HEK293T (cell line): ENCODE data around the gene CDPF1.
"Not testable (repeated sequence)": the region's sequence is repeated elsewhere in the genome, so short reads cannot be mapped to it uniquely, and the experiment has no call there.

Experiments used
- CTCF ChIA-PET: fragments of 350-600 bp; formaldehyde crosslinking; extraction: SDS; loops from one replicate; lab custom pipeline; 2021; ENCODE audit warnings: antibody characterized with exemption, inconsistent platforms; lab: Yijun Ruan, JAX
- POLR2A ChIA-PET: fragments of 350-600 bp; formaldehyde crosslinking; extraction: SDS; loops from one replicate; lab custom pipeline; 2020; ENCODE audit warnings: antibody characterized with exemption, inconsistent platforms; lab: Yijun Ruan, JAX
- DNase-seq: peaks from one replicate; pipeline ENCODE4 v3.0.0; 2012; ENCODE audit warnings: mixed read lengths; ENCODE audit errors: extremely low spot score
- ARNT ChIP-seq: fragments of 450-650 bp; IDR thresholded peaks from 2 replicates; pipeline ENCODE4 v1.6.1; 2017; ENCODE audit warnings: mild to moderate bottlenecking
- BHLHE40 ChIP-seq: fragments of 450-650 bp; IDR thresholded peaks from 2 replicates; pipeline ENCODE4 v1.6.1; 2016; ENCODE audit warnings: mild to moderate bottlenecking, moderate library complexity, borderline replicate concordance
- CTBP1 ChIP-seq: fragments of 450-650 bp; IDR thresholded peaks from 2 replicates; pipeline ENCODE4 v1.6.1; 2016; ENCODE audit warnings: borderline replicate concordance
- ELF4 ChIP-seq: fragments of 450-650 bp; IDR thresholded peaks from 2 replicates; pipeline ENCODE4 v1.6.1; 2017; ENCODE audit warnings: antibody characterized with exemption
- FOXA1 ChIP-seq: fragments of 450-650 bp; IDR thresholded peaks from 2 replicates; pipeline ENCODE4 v1.6.1; 2016; ENCODE audit warnings: mild to moderate bottlenecking
- FOXK2 ChIP-seq: fragments of 450-650 bp; IDR thresholded peaks from 2 replicates; pipeline ENCODE4 v1.6.1; 2016; ENCODE audit warnings: mild to moderate bottlenecking
- FOXM1 ChIP-seq: fragments of 450-650 bp; IDR thresholded peaks from 2 replicates; pipeline ENCODE4 v1.6.1; 2017; ENCODE audit warnings: mild to moderate bottlenecking, borderline replicate concordance
- HDGF ChIP-seq: fragments of 450-650 bp; IDR thresholded peaks from 2 replicates; pipeline ENCODE4 v1.6.1; 2017; ENCODE audit warnings: antibody characterized with exemption, borderline replicate concordance
- L3MBTL2 ChIP-seq: fragments of 450-650 bp; conservative IDR thresholded peaks from 2 replicates; pipeline ENCODE4 v1.6.1; 2016; ENCODE audit warnings: mild to moderate bottlenecking
- LEF1 ChIP-seq: fragments of 450-650 bp; IDR thresholded peaks from 2 replicates; pipeline ENCODE4 v1.6.1; 2017; ENCODE audit warnings: mild to moderate bottlenecking, borderline replicate concordance
- NFRKB ChIP-seq: fragments of 450-650 bp; IDR thresholded peaks from 2 replicates; pipeline ENCODE4 v1.6.1; 2016; ENCODE audit warnings: mild to moderate bottlenecking, moderate library complexity
- SP1 ChIP-seq: fragments of 450-650 bp; IDR thresholded peaks from 2 replicates; pipeline ENCODE4 v1.6.1; 2017
- SUZ12 ChIP-seq: fragments of 450-650 bp; IDR thresholded peaks from 2 replicates; pipeline ENCODE4 v1.6.1; 2016; ENCODE audit warnings: mild to moderate bottlenecking
- TARDBP ChIP-seq: fragments of 450-650 bp; IDR thresholded peaks from 2 replicates; pipeline ENCODE4 v1.6.1; 2016
- ZNF384 ChIP-seq: fragments of 450-650 bp; IDR thresholded peaks from 2 replicates; pipeline ENCODE4 v1.6.1; 2016
- TF ChIP-seq, protein P1 (sequence below): fragments of 450-650 bp; IDR thresholded peaks from 2 replicates; pipeline ENCODE4 v1.6.1; 2016

Gene CDPF1

DNA sequence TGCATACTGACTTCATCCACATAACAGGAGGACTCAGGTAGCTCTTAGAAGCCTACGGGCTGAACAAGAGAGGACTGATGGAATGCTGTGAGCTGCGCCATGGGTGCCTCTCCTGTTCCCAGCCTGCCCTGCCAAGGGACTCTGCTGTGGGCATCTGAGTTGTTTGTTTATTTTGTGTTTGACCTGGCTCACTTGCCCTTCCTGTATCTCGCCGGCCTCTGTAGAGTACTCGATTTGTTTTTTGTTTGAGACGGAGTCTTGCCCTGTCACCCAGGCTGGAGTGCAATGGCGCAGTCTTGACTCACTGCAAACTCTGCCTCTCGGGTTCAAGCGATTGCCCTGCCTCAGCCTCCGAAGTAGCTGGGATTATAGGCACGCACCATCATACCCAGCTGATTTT lies 19.5 kb upstream of the CDPF1 start:
- ChIA-PET POLR2A (interaction anchor here (1.1 to 1.9 kb wide), 3 partner anchors 9 to 19 kb away, joined by 4 to 7 read pairs (median 5); partner anchors contain the start of gene CDPF1), CTCF (no interaction called here)
- DNase-seq = no peak
- no peak for TF ChIP-seq L3MBTL2
- no peak for TF ChIP-seq HDGF
- TF ChIP-seq FOXK2 = no peak
- TF ChIP-seq ARNT = no peak
- no peak for TF ChIP-seq TARDBP
- no peak for TF ChIP-seq LEF1
- TF ChIP-seq ZNF384 = no peak
- TF ChIP-seq FOXM1 = no peak

DNA sequence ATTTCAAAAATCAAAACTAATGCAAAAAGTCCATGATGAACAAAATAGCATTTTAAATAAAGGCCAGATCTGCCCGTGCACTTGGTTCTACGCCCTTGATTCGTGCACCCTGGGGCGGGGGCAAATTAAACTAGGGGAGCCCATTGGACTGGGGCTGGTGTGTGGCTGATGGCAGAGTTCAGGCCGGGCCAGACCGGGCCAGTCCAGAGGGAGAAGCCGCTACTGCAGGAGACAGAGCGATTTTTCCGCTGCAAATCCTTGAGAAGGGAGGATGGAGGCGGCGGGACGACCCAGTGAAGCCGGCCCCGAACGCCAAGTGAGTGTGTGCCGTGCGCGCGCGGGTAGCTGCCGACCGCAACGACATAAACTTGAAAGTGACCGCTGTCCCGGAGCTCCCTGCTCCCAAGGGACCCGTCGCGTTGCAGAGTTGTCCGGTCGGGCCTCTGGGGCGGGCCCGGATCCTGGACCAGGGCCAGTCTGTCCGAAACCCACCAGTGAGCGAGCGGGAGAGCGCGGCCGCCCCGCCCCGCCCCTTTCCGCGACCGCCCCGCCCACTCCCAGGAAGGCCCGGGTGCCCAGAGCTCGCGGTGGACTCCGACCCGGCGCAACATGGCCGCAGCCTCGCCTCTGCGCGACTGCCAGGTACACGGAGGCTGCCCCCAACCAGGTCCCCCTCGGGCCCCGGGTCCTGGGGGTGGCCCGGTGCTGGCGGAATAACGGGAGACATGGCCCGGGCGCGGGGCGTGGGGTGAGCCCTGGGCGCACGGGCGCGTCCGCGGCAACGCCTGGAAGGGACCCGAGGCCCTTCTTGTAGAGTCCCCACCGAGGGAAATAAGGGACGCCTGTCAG lies 17.6 kb upstream of the CDPF1 start, which contains the start of gene TTC38:
TTC38 (plus strand) TSS at position 578 of the 849 bp plus-strand sequence; CDS start at position 610, 32 bp downstream.
- no peak for TF ChIP-seq FOXK2
- no peak for TF ChIP-seq CTBP1
- TF ChIP-seq L3MBTL2 = no peak; the same call in 1 of the 2 replicates
- TF ChIP-seq NFRKB = no peak
- no peak for TF ChIP-seq ARNT
- no peak for TF ChIP-seq ELF4
- no peak for TF ChIP-seq HDGF
- TF ChIP-seq, protein P1, sequence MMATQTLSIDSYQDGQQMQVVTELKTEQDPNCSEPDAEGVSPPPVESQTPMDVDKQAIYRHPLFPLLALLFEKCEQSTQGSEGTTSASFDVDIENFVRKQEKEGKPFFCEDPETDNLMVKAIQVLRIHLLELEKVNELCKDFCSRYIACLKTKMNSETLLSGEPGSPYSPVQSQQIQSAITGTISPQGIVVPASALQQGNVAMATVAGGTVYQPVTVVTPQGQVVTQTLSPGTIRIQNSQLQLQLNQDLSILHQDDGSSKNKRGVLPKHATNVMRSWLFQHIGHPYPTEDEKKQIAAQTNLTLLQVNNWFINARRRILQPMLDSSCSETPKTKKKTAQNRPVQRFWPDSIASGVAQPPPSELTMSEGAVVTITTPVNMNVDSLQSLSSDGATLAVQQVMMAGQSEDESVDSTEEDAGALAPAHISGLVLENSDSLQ = no peak
- no peak for TF ChIP-seq FOXA1
- no peak for TF ChIP-seq SP1
- TF ChIP-seq FOXM1 = no peak
- no peak for TF ChIP-seq BHLHE40
- TF ChIP-seq LEF1 = no peak
- TF ChIP-seq TARDBP = no peak
- TF ChIP-seq SUZ12 = no peak
- no peak for TF ChIP-seq ZNF384
- DNase-seq = peak; percentile 95
- CTCF ChIA-PET = interaction anchor here (0.6 kb wide), 1 partner anchor 541 kb away, joined by 3 read pairs; no protein-coding TSS in a partner anchor
- POLR2A ChIA-PET = interaction anchor here (0.7 to 2.2 kb wide), 12 partner anchors 11 to 124 kb away, joined by 3 to 28 read pairs (median 4); partner anchors contain the start of genes CDPF1 and GTSE1

DNA sequence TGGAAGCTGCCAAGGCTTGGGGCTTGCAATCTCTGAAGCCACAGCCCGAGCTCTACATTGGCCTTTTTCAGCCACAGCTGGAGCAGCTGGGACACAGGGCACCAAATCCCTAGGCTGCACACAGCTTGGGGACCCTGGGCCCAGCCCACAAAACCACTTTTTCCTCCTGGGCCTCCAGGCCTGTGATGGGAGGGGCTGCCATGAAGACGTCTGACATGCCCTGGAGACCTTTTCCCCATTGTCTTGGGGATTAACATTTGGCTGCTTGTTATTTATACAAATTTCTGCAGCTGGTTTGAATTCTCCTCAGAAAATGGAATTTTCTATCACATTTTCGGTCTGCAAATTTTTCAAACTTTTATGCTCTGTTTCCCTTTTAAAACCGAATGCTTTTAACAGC lies 15.5 kb upstream of the CDPF1 start:
- CTCF ChIA-PET, DNase-seq, POLR2A ChIA-PET: not testable (repeated sequence)

DNA sequence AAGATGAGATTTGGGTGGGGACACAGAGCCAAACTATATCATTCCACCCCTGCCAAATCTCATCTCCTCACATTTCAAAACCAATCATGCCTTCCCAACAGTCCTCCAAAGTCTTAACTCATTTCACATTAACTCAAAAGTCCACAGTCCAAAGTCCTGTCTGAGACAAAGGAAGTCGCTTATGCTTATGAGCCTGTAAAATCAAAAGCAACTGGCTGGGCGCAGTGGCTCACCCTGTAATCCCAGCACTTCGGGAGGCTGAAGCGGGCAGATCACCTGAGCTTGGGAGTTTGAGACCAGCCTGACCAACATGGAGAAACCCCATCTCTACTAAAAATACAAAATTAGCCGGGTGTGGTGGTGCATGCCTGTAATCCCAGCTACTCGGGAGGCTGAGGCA lies 14.4 kb upstream of the CDPF1 start:
- POLR2A ChIA-PET, CTCF ChIA-PET, DNase-seq: not testable (repeated sequence)

DNA sequence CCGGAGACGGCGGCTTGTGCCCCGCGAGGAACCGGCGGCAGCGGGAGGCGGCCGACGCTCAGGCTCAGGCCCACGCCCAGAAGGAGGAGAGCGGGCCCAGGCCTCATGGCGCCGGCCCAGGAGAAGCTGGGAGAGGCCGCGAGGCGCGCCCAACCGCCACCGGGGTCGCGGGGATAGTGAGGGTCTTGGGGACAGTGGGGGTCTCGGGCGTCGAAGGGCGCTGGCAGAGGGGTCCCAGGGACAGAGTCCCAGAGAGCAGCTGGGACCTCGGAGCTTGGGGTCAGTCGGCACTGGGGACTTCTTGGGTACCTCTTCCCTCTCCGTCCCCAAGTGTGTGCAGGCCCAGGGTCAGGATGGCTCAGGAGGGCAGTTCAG lies 13.1 kb upstream of the CDPF1 start, which contains the start of gene PKDREJ:
PKDREJ (minus strand) TSS at position 128 of the 375 bp plus-strand sequence; CDS start at position 107, 21 bp downstream.
- ChIA-PET CTCF (no interaction called here), POLR2A (no interaction called here)
- DNase-seq = no peak
- no peak for TF ChIP-seq ZNF384
- TF ChIP-seq SUZ12 = no peak
- TF ChIP-seq SP1 = no peak
- TF ChIP-seq CTBP1 = no peak
- TF ChIP-seq FOXA1 = no peak
- no peak for TF ChIP-seq FOXM1
- TF ChIP-seq BHLHE40 = no peak
- no peak for TF ChIP-seq FOXK2
- TF ChIP-seq NFRKB = no peak
- TF ChIP-seq HDGF = no peak
- TF ChIP-seq TARDBP = no peak
- no peak for TF ChIP-seq LEF1
- no peak for TF ChIP-seq L3MBTL2
- no peak for TF ChIP-seq ARNT

DNA sequence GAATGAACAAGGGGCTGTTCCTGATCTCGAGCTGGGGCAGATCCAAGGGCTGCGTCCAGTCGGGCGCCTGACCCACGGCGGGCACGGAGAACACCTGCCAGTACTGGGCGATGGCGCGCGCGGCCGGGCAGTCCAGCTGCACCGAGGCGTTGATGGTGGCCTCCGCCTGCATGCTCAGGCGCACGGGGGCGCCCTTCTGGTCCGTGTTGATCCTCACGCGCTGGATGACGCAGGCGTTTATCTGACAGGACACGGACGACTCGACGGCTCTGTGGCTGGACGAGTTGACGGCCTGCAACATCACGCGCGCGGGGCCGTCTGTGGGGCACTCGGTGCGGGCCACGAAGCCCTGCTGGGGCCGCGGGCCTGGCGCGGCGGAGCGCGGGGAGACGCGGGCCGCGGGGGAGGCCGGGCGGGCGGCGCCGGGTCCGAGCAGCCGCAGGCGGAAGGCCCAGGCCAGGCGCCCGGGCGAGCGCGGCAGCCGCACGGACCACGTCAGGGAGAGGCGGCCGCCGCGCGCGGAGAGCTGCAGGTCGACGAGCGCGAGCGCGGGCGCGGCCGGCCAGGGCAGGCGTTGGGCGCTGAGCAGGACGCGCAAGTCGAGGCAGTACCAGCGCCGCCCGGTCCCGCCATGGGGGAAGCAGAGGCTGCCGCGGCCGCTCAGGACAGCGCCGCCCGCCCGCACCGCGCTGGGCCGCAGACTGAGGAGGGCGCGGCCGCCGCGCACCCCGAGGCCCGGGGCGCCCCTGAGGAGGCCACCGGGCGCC lies 12.5 kb upstream of the CDPF1 start:
- ChIA-PET CTCF (no interaction called here), POLR2A (no interaction called here)
- no peak for DNase-seq
- TF ChIP-seq SP1 (no peak), HDGF (no peak), SUZ12 (no peak), FOXK2 (no peak), ELF4 (no peak), BHLHE40 (no peak), FOXM1 (no peak), ARNT (no peak), CTBP1 (no peak), L3MBTL2 (no peak), TARDBP (no peak), ZNF384 (no peak), LEF1 (no peak), NFRKB (no peak), FOXA1 (no peak)
- TF ChIP-seq, protein P1 = no peak
